WERI-Rb-1 (cell line): ENCODE results near the gene ZNF230.

Source experiments
- DNase-seq: peaks from one replicate; pipeline ENCODE4 v3.0.0-alpha.2; 2020
- H3K27ac ChIP-seq: fragments of 250-450 bp; sonication (Bioruptor Pico); 2 replicates; pipeline ENCODE4 v1.5.1; 2020; ENCODE audit warnings: mild to moderate bottlenecking, moderate library complexity
- H3K27me3 ChIP-seq: fragments of 250-450 bp; sonication (Bioruptor Pico); 2 replicates; pipeline ENCODE4 v1.5.1; 2021; ENCODE audit warnings: mild to moderate bottlenecking, low read depth, moderate library complexity; ENCODE audit not compliant: insufficient read depth, severe bottlenecking
- H3K36me3 ChIP-seq: fragments of 250-450 bp; sonication (Bioruptor Pico); 2 replicates; pipeline ENCODE4 v1.5.1; 2020; ENCODE audit warnings: mild to moderate bottlenecking, moderate library complexity
- H3K4me3 ChIP-seq: 2 replicates; pipeline ENCODE4 v1.5.1; 2011; ENCODE audit warnings: low read depth, mild to moderate bottlenecking, control low read depth, low read length
- H3K9me3 ChIP-seq: fragments of 250-450 bp; sonication (Bioruptor Pico); 2 replicates; pipeline ENCODE4 v1.5.1; 2021; ENCODE audit warnings: mild to moderate bottlenecking, moderate library complexity; ENCODE audit not compliant: severe bottlenecking
- CTCF ChIP-seq: IDR thresholded peaks from 2 replicates; pipeline ENCODE4 v1.5.1; 2011; ENCODE audit warnings: low read depth, mild to moderate bottlenecking, control low read depth, inconsistent platforms, low read length

Gene ZNF230

GRCh38 chr19:44019498-44019897 is 16.7 kb downstream of the ZNF230 start:
- DNase-seq, result no peak
- H3K27me3 ChIP-seq, result no peaks in the 10 kb centered on the region
- no peak overlapping the region for H3K4me3 ChIP-seq
- TF ChIP-seq CTCF, result no peak
- H3K36me3 ChIP-seq, result no peaks in the 10 kb centered on the region
- no peak overlapping the region for H3K27ac ChIP-seq
- H3K9me3 ChIP-seq, result no peaks in the 10 kb centered on the region

- no peaks in the 10 kb centered on the region for H3K27me3 ChIP-seq
Measured at GRCh38 chr19:44021221-44021620, 18.5 kb downstream of the ZNF230 start.

GRCh38 chr19:44024900-44025216 is 22.1 kb downstream of the ZNF230 start:
- Histone ChIP-seq H3K9me3 (no peaks in the 10 kb centered on the region), H3K36me3 (peaks cover 28% of the 10 kb centered on the region), H3K27me3 (no peaks in the 10 kb centered on the region), H3K4me3 (peak overlapping the region; percentile 97), H3K27ac (peak overlapping the region; percentile 53)
- no peak for TF ChIP-seq CTCF
- no peak for DNase-seq

More at GRCh38 chr19:44021221-44021620, 18.5 kb downstream of the ZNF230 start:
- Histone ChIP-seq H3K36me3 (no peaks in the 10 kb centered on the region), H3K4me3 (no peak overlapping the region), H3K27ac (no peak overlapping the region), H3K9me3 (no peaks in the 10 kb centered on the region)
- no peak for TF ChIP-seq CTCF
- DNase-seq, result no peak

- H3K27ac ChIP-seq, result peak within 1 kb of the TSS; percentile 53
- TF ChIP-seq CTCF, result no peak
- peak within 1 kb of the TSS; percentile 97 for H3K4me3 ChIP-seq
- no peaks in the 10 kb centered on the region for H3K27me3 ChIP-seq
- H3K36me3 ChIP-seq, result peaks cover 34% of the 10 kb centered on the region
- no peaks in the 10 kb centered on the region for H3K9me3 ChIP-seq
- DNase-seq, result peak; percentile 78
Measured at GRCh38 chr19:44025217-44025936, 22.6 kb downstream of the ZNF230 start, which contains the start of gene ZNF222. Gene ZNF222 (plus strand): TSS chr19:44025379. CDS start chr19:44025437, 58 bp downstream.

- Histone ChIP-seq H3K27ac (no peak overlapping the region), H3K4me3 (no peak overlapping the region), H3K9me3 (peaks cover 5% of the 10 kb centered on the region), H3K36me3 (peaks cover 46% of the 10 kb centered on the region), H3K27me3 (no peaks in the 10 kb centered on the region)
- DNase-seq, result no peak
- TF ChIP-seq CTCF, result no peak
Measured at GRCh38 chr19:44026622-44027021, 23.9 kb downstream of the ZNF230 start.
